ENCODE measurements around the gene CRYBG1.
"Not testable (repeated sequence)": the region's sequence is repeated elsewhere in the genome, so short reads cannot be mapped to it uniquely, and the experiment has no call there.

CRYBG1 gene

GRCh38 chr6:106372838-106373501, 12.5 kb downstream of the CRYBG1 start:
- DNase-seq (ENCODE audit: low read depth), result no peak

DNA sequence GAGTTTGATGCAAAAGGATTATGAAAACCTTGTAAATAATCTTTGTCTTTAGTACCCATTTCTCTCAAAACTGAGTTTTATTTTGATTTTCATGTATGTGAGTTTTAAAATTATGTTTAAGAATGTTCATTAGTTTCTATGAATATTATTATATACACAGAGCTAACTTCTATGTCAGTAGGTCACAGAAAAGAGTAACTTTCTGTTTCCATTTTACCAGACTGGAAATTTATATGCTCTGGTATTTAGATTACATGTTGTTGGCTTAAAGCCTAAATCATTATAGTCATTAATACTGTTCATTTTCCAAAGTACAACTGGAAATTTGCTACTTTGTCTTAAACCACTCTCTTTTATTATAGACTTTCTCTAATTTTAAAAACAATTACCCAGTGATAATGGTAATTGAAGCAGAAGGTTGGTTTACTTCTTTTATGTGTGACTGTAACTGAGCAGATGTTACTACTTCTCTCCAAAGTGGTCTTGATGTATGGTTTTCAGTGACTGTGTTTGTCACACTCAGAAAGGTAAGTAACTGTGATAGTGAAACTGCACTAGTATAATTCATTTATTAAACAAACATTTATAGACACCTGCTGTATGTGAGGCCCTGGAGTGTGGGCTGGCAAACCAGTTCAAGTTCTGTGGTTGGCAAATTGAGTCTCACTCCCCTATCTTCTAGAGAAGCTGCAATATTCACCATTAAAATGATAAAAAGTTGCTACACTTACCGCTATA, 13.2 kb downstream of the CRYBG1 start:
- no peak for DNase-seq (ENCODE audit: low read depth)

DNA sequence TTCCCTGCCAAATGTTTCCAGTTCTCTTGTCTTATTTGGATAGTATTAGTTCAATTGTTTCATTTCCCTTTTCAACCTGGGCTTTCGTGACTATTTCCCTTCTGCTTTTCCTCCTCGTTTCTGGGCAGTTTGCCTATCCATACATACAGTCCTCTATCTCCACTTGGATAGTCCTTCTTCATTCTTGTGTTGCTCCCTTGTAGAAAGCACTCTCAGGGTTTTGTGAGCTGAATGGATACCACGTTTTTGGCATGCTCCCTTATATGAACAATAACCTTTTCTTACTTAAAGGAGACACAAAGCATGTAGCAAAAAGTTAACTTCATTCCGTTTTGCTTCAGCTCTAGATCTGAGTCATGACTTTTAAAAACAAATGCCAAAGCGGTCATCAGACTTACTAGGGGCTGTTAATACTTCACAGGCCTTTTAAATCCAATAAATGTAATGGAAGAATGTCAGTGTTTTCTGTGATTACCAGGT, 16.6 kb downstream of the CRYBG1 start:
- DNase-seq (ENCODE audit: low read depth), result no peak

DNA sequence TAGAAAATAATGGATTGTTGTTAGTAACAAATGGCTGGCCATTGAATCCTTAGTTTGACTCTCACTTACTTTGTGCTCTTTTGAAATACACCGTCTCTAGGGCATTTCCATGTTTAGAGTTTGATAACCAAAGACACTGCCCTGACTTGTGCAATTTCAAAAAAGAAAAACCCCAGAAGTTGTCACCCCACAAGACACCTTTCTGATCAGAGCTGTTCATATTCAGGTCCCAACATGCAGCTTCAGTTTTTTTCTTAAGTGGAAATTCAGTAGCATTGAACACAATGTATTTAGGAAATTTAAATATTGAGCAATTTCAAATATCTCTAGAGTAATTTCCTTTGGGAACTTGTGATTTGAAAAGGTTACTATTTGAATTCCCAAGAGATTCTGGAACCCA, 19.4 kb downstream of the CRYBG1 start:
- no peak for DNase-seq (ENCODE audit: low read depth)

GRCh38 chr6:106380407-106380806, 19.9 kb downstream of the CRYBG1 start:
- DNase-seq (ENCODE audit: low read depth), result no peak

DNA sequence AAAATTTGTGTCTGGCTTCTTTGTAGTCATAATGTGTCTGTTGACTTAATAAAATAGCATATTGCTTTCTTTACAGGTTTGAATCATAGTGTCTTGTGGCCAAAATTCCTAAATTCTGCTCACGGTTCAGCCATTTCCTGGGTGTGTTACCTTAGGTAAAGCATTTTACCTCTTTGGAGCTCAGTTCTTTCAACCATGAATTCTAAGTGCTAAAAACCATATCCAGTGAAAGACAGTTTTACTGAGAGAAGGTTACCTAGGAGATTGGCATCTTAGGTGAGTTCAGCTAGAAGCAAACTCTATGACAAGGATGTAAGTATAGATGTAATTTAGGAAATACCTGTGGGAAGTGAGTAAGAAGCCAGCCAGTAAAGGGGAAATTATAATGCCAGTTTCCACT, 20.7 kb downstream of the CRYBG1 start:
- no peak for DNase-seq (ENCODE audit: low read depth)

DNA sequence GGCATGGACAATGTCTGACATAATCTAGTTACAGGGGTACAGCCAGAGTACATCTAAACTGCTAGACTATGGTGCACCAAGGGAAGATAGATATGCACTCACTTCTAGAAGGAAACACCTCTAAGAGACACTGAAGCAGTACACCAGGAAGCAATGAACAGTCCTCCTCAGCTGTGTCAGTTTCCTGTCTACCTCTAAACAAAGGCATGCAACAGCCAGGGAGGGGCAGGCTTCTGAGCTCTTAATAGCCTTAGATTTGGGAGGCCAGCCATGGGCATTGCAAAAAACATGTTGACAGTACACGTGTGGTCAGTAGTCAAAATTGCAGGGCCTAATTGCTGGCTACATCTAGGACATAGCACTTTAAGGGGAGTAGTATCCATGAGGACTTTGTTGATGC, 21.4 kb downstream of the CRYBG1 start:
- no peak for DNase-seq (ENCODE audit: low read depth)

DNA sequence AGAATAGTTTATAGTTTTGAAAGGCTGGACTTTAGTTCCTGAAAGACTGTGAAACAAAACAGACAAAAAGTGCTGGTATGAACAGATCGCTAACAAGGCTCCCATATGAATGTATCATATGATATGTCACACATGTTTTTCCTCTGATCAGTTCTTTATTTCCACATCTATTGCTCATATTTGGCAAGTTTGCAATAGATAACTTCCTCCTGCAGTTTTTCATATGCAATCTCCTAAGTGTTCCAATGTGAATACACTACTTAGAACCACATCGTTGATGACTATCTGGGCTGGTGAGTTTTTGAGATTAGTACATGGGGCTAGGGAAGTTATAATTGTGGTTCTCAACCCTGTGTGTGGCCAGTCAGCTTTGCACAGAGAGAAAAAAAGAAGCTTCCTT, 23.1 kb downstream of the CRYBG1 start:
- DNase-seq (ENCODE audit: low read depth), result no peak

DNA sequence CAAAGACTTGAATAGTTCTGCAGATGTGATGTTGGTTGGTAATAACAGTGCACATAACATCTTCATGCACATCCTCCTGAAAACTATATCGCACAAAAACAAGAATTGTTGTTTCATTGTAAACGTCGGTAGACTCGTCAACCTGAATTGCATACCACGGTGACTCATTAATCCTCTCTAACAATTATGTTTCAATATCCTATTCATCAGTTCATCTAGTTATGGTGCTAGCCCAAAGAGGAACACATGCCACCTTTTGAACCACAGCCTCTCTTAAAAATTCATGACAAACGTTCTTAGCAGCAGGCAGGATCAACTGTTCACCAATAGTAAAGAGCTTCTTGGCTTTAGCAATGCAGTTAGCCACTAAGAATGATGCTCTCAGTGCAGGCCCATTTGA, 25.0 kb downstream of the CRYBG1 start:
- no peak for DNase-seq (ENCODE audit: low read depth)

DNA sequence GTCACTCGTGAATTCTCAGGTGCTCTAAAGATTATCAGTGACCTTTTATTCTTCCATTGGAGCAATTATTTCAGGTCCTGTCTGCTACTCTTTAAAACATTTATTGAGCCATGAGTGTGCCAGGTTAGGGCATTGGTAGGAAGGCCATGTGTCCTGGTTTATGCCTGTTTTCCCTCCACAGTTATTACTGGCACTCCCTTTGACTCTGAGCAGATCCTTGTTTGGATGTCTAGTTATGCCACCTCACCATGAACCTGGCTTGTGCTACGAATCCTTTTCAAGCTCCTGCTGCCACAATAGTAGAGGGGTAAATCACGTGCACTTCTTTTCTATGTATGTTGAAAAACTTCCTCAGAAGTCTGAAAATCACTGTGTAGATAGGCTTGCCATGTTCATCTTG, 27.4 kb downstream of the CRYBG1 start:
- DNase-seq (ENCODE audit: low read depth), result no peak

GRCh38 chr6:106390088-106390487, 29.6 kb downstream of the CRYBG1 start:
- no peak for DNase-seq (ENCODE audit: low read depth)

DNA sequence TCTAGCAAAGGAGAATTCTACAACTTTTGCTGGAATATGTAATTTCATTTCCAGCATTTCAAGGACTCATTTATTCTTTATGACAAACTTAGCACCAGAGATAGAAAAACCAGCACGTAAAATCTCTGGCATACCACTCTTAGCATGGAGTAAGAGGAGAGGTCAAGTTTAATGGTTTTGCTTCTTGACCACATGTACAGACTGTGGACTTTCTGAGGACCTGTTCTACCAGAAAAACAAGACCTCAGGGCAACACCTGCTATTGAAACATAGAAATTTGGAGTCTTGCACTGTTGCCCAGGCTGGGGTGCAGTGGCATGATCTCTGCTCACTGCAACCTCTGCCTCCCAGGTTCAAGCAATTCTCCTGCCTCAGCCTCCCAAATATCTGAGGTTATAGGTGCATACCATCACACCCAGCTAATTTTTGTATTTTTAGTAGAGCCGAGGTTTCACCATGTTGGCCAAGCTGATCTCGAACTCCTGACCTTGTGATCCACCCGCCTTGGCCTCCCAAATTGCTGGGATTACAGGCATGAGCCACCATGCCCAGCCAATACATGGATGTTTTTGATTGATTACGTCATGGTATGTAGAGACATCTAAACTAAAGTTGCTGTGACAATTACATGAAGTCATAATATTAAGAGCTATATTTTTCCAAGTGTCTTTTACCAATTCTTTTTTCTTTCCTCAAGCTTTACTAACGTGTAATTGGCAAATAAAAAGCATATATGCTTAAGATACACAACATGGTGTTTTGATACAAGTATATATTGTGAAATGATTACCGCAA, 36.1 kb downstream of the CRYBG1 start:
- DNase-seq (ENCODE audit: low read depth), result no peak

DNA sequence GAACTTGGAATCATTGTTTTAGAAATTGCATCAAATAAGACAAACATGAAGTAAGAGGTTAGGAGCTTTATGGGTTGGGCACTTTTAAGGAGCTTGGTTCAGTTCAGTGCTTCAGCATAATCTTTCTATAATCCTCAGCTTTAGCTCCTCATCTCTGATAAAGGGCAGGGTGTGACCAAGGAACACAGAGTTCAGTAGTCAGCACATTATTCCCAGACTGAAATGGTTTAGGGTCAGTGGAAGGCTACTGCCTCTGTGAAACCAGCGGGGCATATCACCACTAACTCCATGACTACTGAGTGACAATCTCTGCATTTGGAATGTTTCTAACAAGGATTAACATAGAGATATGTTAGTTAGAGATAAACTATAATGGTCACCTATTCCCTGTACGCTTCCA, 36.9 kb downstream of the CRYBG1 start:
- DNase-seq (ENCODE audit: low read depth), result no peak

GRCh38 chr6:106398621-106399020, 38.1 kb downstream of the CRYBG1 start:
- no peak for DNase-seq (ENCODE audit: low read depth)

DNA sequence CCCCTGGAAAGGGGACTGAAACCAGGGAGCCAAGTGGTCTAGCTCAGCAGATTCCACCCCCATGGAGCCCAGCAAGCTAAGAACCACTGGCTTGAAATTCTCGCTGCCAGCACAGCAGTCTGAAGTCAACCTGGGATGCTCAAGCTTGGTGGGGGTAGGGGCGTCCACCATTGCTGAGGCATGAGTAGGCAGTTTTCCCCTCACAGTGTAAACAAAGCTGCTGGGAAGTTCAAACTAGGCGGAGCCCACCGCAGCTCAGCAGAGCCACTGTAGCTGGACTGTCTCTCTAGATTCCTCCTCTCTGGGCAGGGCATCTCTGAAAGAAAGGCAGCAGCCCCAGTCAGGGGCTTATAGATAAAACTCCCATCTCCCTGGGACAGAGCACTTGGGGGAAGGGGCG, 44.5 kb downstream of the CRYBG1 start:
- not testable (repeated sequence) for DNase-seq (ENCODE audit: low read depth)

DNA sequence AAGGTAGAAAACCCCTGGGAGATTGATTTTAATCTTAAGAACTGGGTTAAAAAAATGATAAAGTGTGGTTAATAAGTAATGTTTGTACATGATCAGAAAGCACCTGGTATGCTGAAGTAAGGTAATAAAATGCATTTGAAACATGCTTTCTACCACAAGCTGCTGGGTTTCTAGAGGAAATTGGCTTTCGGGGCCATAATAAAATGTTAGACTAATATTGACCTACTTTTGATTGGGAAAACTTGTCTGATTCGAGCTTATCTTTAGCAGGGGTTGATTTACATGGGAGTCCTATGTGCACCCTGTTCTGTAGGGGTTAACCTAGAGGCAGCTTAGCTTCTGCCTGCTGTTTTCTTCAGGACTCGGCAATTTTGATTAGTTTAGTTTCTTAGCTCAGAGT, 50.5 kb downstream of the CRYBG1 start:
- DNase-seq (ENCODE audit: low read depth), result no peak

- no peak for DNase-seq (ENCODE audit: low read depth)
Observed at GRCh38 chr6:106411643-106412200, 51.2 kb downstream of the CRYBG1 start.

DNA sequence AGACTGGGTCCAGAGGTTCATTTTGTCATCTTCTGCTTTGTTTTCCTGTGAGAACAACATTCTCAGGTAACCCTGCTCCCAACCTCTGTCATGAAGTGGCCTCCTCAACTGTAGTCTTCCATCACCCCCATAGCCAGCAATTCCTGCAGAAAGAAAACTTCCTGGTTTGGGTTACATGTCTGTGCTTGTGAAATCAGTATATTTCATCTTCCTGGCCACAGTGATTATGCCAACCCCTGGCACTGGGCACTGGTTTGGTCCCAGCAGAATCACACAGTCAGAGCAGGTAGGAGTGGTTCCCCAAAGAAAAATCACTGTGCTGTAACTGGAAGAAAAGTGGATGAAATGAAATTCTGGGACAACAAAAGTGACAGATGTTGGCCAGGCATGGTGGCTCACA, 52.5 kb downstream of the CRYBG1 start:
- DNase-seq (ENCODE audit: low read depth), result no peak

GRCh38 chr6:106413722-106414121, 53.2 kb downstream of the CRYBG1 start:
- no peak for DNase-seq (ENCODE audit: low read depth)

- DNase-seq (ENCODE audit: low read depth), result no peak
Observed at GRCh38 chr6:106415921-106416320, 55.4 kb downstream of the CRYBG1 start.

DNA sequence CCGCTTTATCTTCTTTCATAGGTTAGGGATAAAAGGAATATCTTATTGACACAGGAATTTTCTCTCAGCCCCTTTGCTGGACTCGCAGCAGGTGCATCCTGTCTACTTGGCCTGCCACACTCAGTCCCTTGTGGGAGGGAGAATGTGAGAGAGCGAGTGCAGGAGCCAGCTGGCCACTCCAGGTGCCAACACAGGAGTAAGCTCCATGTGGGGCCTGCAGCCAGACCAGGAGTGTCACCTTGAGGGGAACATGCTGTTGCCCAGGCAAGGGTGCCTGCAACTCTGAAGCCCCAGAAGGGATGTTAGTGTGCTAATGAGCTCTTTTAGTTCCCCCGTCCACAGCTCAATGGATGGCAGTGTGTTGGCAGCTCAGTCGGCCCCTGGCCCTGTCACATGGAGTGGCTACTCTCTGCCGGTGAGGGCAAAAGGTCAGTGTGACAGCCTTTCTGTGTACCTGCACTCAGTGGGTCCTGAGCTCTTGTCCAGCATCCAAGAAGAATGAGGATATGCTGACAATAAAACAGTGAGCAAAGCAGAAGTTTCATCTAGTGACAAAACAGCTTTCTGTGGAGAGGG, 57.1 kb downstream of the CRYBG1 start:
- DNase-seq (ENCODE audit: low read depth), result no peak

DNA sequence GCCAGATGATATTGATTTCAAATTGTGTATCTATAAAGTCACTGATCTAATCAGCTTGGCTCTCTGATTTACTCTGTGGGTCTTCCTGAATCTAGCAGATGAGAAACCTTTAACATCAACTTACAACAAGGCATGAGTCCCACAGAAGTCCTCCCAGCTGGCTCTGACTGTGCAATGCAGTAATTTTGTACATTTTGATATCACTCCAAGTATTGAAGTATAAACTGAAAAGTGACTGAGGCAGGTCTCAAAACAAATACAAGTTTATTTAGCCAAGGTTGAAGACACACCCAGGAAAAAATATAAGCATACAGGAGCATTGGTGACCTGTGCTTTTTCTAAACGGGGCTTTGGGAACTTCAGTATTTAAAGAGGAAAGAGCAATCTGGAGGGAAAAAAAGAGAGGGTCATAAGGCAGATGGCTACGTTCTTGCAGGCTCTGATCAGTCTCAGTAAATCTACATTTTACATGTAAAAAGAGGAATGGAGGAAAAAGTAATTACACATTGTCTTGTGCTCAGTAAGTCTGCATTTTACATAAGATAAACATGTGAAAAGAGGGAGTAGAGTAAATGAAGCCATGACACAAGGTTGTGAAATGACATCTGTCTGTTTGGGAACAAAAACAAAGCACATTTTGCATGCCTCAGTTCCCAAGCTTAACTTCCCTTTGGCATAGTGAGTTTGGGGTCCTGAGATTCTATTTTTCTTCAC, 59.5 kb downstream of the CRYBG1 start:
- DNase-seq (ENCODE audit: low read depth), result no peak

Data from activated T-helper 1 cell treated with Interleukin-2 at 50 U/mL for 16 hours (primary cell).